ENCODE results near the gene ZNF385B.

ZNF385B gene

DNA sequence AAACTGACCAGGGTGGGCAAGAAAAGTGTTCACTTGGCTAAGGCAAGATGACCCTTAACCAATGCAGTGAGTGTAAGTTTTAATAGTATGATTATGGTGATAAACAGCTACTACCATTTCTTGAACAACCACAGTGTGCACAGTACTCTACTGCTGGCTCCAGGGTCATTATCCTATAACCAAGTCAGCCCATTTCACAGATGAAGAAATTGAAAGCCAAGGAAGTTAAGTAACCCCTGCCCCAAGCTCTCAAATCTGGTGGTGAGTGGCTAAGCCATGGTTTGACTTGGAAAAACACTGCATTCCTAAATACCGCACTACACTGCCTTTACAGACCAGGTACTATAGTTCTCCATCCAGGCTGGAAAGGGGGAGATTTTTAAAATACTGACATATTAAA lies 5.7 kb downstream of the ZNF385B start:
- DNase-seq (ENCODE audit: low read depth) = no peak

DNA sequence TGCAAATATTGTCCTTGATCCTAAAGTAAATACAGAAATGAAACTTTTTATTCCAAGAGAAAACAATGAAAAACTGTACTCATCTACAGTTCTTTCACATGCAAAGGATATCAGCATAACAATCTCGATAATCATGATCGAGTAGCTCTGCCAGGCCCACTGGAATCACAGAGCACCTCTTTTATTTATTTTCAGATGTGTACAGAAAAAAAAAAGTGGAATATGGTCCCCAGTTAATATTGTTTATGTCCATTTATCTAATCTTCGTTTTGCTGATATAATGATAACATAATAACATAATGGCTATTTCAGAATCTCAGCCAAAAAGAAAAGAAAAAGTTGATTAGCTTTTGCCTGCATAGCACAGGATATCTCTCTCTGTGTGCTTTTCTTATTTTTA lies 6.5 kb downstream of the ZNF385B start:
- no peak for DNase-seq (ENCODE audit: low read depth)

DNA sequence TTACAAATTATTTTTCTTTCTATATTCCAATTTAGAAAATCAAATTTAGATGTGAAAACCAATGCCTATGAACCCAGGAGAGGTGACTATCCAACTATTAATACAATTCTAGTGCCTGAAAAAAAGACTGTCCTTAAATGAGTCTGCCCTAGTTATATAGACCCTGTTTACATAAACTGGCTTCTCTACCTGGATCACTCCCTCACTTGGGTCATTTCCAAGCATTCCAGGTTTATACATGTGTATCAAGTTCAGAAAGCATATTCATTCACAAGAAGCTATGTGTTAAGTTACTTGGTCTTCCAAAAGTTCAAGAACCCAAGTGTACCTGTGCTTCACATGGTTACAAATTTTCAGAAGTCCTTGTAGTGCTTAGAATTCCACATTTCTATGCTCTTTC lies 8.3 kb downstream of the ZNF385B start:
- DNase-seq (ENCODE audit: low read depth) = no peak

DNA sequence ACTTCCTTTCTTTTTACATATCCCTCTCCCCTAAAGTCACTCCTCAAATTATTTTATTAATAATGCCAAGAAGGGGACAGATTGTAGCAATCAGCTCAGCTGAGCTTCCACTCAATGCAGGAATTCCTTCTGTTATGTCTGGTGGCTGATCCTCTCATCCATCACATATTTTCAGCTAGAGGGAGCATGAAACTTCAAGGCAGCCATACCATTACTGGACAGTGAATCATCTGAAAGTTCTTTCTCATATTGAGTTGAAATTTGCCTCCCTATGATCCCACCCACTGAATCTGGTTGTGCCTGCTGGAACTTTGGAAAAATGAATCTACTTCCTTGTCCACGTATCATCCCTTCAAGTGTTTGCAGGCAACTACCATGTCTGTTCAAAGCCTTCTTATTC lies 11.2 kb downstream of the ZNF385B start:
- no peak for DNase-seq (ENCODE audit: low read depth)

DNA sequence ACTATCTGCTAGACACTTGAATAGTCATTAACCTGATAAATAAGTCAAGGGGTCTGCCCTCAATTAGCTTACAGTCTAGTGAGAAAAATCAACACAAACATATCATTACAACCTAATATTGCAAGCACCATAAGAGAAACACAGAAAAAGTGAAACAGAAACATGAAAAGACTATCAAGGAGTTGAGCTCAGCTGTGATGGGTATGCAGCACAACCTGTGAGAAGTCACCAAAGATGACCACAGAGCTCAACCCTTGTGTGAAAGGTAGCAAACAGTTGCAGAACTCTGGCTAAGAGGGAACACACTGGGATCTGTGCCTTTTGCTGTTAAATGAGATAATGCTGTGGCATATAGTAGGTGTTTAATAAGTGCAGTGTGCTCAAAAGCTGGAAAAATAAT lies 11.7 kb downstream of the ZNF385B start:
- no peak for DNase-seq (ENCODE audit: low read depth)

DNA sequence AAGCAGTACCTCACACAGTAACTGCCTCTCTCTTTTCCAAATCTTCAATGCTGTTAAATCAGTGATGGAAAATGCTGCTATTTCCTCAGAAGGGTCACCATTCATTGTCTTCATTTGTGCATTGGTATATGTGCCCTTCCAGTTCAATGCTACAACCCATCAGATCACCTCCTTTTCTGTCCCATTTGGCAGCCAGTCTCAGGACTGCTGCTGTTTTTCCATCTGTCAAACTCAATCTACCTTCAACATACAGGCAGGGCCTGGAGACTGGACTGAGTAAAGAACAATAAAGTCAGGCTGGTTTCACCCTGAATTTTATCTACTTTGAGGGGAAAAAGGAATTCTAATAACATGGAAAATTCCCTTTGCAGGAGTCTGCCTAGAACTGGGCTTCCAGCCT lies 17.9 kb downstream of the ZNF385B start:
- no peak for DNase-seq (ENCODE audit: low read depth)

DNA sequence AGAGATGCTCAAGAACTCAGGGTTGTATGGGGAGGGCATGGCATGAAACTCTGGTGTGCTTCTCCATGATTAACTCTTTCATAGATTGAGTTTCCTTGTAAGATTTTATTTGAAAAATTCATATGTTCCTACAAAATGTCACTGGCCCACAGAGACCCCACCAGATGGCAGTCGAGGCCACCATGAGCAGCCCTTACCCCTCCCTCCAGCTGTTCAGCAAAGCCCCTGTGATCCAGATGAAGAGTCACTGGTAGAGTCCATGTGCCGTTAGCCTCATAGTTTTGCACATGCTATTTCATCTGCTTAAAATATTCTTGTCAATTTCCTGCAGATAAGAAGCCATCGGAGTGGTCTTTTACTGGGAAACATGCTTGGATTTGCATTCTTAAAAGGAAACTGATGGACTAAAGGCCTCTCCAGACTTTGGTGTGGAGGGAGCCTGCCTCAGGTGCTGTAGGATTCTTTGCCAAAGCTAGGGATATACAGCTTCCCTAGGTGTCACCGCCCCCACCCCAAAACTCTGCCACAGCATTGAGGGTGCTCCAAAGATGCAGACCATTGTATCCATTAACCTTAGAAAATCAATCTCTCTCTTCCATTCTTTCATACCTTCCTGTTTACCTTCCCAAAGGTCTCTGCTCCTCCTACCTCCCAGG lies 18.8 kb downstream of the ZNF385B start:
- DNase-seq (ENCODE audit: low read depth) = no peak

DNA sequence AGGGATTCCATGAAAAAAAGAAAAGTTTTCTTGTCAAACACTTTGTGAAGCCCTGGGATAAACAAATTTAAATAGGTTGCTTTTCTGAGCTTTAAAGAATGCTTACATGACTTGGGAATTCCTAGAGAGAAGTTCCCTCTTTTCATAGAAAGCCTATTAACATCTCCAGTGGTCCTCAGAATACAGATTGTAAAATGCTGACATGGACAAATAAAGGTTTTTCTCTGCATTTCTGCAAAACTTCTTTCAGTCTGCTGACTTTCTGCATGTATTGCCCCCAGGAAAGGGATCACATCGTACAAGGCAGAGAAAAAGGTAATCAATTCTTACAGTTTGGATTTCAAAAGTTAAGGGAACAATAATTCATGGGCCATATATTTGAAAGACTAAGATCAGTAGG lies 20.6 kb downstream of the ZNF385B start:
- DNase-seq (ENCODE audit: low read depth) = no peak

DNA sequence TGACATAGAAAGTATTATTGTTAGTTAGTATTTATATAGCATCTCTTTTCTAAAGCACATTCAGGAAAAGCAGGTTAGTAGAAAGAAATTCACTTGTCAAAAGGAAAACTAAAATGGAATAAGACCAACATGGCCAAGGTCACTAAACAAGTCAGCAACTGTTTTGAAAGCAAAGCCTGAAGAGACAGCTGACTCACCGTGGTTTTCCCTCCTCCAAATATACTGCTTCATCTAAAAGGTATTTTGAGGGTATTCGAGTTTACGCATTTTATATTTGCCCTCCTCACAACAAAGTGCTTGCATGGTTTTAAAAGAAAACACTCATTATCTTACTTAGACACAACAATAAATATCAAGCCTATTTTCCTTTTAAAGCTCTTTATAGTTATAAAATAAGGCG lies 24.0 kb downstream of the ZNF385B start:
- no peak for DNase-seq (ENCODE audit: low read depth)

DNA sequence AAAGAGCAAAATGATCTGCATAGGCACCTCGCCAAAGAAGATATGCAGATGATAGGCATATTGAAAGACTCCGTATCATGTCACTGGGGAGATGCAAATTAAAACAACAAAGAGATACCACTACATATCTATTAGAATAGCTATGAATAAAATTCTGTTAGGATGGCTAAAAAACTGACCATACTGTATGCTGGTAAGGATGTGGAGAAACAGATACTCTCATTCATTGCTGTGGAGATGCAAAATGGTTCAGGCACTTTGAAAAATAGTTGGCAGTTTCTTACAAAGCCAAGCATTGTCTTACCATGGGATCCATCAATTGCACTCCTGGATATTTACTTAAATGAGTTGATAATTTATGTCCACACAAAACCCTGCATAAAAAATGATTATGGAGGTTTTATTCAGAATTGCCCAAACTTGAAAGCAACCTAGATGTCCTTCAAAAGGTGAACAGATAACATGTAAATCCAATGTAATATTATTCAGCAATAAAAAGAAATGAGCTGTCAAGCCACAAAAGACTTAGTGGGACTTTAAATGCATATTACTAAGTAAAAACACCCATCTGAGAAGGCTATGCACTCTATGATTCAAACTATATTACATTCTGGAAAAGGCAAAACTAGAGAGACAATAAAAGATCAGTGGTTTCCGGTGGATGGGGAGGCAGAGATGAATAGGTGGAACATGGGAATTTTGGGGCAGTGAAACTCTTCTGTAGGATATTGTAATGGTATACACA lies 31.2 kb downstream of the ZNF385B start:
- no peak for DNase-seq (ENCODE audit: low read depth)

DNA sequence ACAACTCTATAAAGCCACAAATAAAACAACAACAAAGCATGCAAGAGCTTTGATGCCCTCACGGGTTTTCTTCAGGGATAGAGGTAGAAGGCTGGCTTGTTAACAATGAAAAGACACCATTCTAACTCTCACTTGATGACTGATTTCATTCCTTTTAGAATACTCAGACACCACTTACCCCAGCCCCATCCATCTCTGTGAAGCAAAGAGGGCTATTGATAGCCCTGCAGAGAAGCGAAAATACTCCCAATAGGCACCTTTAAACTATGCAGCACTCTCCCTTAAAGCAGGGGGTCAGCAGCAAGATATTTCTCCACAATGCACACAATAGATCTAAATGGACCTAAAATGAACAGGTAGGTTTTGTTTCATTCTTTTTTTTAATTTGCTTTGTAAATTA lies 35.1 kb downstream of the ZNF385B start:
- DNase-seq (ENCODE audit: low read depth) = no peak

DNA sequence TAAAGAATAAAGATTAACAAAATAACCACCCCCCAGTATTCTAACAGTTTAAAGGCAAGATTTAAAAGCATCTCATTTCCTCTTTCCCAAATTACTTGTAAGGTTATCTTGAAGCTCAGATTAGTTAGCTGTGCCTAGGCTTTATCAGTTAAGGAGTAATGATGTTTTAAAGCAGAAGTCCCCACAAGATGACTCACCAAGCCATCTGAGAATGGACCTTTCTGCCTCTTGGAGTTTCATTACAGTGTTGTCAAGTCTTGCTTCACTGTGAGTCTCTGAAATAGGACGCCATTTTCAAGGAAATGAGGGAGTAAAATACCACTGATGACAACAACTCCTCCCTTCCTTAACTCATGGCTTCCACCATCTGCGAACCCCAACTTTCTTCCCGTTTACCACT lies 35.9 kb downstream of the ZNF385B start:
- DNase-seq (ENCODE audit: low read depth) = no peak

DNA sequence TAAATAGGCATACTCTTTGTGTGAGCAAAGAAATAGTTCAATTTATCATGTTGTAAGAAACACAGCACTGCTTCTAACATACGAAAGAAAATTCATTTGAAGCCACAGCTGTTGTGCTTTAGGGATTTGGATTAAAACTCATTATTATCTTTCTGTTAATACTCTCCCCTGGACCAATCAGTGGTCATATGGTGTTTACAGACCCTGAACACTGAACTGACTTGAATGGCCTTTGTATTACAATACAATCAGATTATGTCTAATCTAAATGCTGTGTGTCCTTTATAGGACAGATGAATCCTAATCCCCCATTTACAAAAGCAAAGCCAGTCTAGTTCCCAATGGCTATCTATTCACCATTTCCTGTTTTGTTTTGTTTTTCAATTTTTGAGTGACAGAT lies 36.5 kb downstream of the ZNF385B start:
- DNase-seq (ENCODE audit: low read depth) = no peak

DNA sequence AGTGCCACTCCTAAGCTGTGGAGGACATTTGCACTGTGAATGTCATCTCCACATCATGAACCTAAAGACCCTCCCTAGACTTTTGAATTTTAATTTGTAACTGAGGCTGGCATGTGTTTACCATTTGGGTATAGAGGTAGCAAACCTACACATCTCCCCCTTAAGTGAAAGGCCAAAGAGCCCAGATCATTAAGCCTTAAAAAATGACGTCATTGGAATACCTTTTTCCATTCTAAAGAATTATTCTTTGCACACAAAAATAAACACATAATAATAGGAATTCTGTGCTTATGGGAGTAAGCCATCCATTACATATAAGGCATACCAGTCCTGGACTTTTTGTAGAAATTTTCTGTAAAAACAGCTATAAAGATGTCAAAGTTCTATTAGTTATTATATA lies 38.9 kb downstream of the ZNF385B start:
- no peak for DNase-seq (ENCODE audit: low read depth)

DNA sequence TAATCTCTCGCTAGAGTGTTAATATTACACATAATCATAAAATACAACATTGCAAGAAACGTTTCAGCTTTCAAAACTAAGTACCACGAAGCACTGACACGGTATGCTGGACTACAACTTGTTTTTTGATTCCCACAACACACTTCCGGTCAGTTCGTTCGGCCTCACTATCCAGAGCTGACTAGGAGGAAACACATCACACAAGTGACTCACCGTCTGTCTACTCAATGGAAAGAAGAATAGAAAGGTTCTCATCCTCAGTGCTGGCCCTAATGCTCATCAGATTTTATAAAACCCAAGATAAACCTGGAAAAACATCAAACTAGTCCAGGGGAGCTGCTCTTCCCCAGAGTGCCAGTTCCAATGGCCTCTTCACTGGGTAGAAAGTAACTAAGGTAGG lies 42.9 kb downstream of the ZNF385B start:
- no peak for DNase-seq (ENCODE audit: low read depth)

DNA sequence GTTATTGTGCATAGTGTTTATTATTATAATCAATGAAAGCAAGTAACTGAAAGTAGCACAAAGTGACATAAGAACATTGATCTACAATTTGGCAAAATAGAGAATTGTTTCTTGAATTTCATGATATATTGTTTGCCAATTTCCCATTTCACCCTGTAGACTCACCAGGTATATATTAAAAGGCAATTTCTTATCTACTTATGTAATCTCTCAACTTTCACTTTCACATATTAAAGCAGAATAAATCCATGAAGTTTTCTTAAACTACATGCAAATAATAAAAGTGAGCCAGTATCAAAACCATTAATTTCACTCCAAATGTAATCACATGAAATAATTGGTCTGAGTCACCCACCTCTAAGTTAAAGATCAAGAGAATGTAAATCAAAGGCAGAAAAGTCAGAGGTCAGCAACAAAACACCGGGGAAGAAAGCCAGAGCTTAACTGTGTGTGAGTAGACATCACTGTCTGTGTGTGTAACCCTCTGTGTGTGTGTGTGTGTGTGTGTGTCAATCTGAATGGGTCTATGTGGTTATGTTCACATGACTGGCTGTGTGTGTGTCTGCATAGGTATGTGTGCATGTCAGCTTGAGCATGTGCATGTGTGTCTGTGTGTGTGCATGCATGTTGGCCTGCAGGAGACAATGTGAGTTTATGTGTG lies 44.1 kb downstream of the ZNF385B start:
- no peak for DNase-seq (ENCODE audit: low read depth)

DNA sequence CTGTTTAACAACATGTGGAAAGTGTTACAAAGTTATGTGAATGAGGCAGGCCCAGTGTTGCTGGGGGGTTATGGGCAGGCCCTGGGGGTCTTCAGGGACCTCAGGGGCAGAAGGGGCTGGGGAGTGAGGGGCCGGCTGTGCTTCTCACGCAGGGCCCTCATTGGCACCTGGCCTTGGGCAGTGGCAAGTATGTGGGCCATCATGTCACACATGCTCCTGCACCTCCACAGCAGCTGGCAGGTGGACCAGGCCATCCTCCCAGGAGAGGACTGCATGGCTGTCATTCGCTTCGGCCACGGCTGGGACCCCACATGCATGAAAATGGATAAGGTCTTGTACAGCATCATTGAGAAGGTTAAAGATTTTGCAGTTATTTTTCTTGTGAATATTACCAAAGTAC lies 47.4 kb downstream of the ZNF385B start:
- no peak for DNase-seq (ENCODE audit: low read depth)

DNA sequence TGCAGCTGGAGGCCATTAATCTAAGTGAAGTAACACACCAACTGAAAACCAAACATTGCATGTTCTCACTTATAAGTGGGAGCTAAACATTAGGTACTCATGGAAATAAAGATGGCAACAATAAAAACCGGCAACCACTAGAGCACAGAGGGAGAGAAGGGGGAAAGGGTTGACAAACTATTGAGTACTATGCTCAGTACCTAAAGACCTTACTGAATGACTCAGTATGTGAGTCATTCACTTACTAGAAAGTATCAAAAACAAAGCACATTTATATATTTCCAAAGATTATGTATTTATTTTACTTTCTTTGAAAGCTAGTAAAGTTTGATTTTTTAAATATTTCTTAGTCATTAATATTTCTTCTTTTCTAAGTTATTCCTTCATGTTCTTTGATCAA lies 48.9 kb downstream of the ZNF385B start:
- DNase-seq (ENCODE audit: low read depth) = no peak

DNA sequence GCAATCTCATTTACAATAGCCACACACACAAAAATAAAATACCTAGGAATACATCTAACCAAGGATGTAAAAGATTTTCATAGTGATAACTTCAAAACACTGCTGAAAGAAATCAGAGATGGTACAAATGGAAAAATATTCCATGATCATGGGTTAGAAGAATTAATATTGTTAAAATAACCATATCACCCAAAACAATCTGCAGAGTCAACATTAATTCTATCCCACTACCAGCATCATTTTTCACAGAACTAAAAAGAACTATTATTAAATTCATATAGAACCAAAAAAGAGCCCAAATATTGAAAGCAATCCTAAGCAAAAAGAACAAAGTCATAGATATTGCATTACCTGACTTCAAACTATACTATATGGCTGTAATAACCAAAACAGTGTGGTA lies 50.4 kb downstream of the ZNF385B start:
- no peak for DNase-seq (ENCODE audit: low read depth)

DNA sequence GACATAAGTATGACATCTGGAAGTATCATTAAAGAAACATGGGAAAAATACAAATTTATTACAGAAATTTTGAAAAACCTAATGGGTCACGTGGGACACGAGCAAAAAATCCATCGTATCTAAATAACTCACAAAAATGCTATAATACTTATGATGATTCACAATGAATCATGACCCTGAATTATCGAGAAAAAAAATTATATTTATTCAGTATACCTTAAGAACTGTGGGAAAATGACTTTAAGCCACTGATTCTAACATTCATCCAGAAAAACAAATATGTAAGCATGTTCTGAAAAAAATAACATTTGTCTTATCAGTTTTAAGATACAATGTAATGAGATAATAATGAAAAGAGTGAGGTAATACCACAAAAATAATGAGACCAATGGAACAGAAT lies 51.8 kb downstream of the ZNF385B start:
- DNase-seq (ENCODE audit: low read depth) = no peak

DNA sequence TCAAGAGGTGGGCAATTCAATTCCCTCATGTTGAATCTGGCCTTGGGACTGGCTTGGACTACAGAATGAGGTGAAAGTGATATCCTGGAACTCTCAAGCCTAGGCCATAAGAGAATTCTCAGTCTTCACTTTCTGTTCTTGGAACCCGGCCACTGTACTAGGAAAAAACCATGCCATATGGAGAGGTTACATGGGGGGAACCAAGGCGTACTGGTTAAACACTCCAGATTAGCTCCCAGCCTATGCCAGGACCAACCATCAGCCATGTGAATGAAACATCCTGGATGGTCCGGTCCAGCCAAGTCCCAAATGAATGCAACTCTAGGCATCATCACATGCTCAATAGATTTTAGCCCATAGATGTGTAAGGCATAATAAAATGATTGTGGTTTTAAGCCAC lies 56.4 kb downstream of the ZNF385B start:
- no peak for DNase-seq (ENCODE audit: low read depth)

DNA sequence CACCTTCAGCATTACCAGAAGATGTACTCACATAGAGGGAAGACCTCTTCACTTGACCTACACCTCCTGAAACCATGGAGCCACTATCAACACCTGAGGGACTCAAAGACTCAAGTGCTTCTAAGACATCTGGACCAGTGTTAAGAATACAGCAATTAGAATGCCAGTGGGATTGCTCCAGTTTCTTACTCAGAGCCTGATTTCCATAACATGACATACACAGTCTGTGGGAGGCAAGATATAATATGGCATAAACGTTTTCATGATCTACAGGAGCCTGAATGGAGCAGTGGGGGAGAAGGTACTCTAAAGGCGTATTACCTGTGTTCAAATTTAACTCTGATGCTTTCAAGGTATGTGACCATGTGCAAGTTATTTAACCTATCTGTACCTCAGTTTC lies 57.2 kb downstream of the ZNF385B start:
- no peak for DNase-seq (ENCODE audit: low read depth)

DNA sequence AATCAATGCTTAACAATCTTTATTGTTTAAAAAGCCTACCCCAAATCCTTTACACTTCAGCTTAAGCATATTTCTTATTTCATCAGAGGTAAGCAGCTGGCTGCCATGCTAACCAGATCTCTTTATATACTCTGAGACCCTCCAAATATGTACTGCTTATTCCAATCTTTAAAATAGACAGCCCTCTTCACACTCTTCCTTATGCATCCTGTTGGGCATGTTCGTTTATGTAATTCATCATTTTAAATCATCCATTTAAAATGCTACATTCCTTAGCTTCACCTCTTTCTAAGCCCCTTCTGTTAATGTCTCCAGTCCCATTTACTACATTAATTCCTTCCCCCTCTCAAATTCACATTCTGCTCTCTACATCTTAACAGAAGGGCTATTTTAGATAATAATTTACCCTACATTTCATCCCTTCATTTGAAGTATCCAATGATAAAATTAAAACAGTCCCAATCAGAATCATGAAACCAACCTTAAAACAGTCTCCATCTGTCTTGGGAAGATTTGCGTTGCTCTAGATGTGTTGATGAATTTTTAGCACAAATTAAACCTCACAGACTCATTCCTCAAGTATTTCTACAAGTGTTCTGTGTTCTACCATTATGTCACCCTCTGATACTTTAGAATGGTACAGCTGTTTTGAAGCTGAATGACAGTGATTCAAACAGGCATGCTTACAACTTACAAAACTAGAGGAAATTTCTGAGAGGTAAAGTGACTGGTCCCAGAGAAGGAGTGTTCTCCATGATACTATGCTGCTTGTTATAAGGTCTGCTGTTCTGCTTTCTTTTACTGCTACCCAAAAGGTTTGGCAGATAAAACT lies 59.1 kb downstream of the ZNF385B start:
- no peak for DNase-seq (ENCODE audit: low read depth)

Measured in stimulated activated CD8-positive, alpha-beta memory T cell treated with anti-CD3 and anti-CD28 coated beads, Interleukin-12 subunit alpha, Interleukin-12 subunit beta, amount 100 ng/mL, for 1 hour (primary cell).